ENCODE results near the gene ZDHHC14. TPM values are rescaled to one million over a fixed set of nuclear protein-coding genes. Genes with fewer than 3 reads are reported as not detected.

The ZDHHC14 gene
- total and polyA plus RNA-seq, 2 of the 8 experiments (the other 6 are each of a cell fraction or from before 2014, with no cell fraction given), result 2.9 to 5.3 TPM

DNA sequence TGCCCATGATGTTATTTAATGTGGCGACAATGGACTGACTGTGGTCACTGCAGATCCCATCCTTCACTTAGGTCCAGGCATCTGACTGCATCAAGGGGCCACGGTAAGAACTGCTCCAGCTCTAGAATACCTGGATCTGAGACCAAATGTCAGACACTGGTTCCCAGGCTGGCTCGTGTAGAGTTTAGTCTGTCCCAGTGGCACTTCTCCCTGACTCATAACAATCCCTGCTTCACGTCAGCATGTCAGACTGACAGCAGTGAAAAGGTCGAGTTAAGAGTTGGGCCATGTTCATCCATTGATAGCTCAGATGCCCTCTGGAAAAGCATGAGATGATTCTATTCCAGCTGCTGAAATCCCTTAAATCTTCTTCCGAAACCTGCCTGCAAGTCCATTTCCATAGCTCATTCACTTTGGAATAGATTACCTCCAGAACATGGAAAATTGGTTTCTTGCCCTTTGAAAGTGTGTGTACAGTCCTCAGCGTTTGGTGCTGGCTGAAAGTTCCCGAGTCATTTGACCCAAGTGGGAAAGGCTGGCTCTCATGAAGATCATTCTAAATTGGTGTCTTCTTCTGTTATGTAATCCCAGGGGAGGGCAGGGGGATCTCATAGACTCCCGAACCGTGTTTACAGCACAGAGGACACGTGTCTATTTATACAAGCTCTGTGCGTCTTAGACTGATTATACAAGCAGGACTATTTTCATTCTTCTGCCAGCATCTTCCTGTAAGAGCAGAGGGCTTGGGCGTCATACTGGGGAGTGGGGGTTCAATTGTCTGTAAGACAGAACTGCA is 160.8 kb downstream of the ZDHHC14 start:
- H3K9me3 ChIP-seq (ENCODE audit: insufficient read depth in 2 of 2, low read depth in 1 of 2, low read length in 1 of 2), result peaks cover 0 to 3% of the 10 kb centered on the region in 2 experiments; a peak in 1 of 4 replicates
- H4K8ac ChIP-seq (ENCODE audit: extremely low read depth, insufficient read depth, low read length), result no peak overlapping the region
- H3K23ac ChIP-seq (ENCODE audit: insufficient read length), result no peak overlapping the region
- ChIA-PET CTCF (ENCODE audit: partially characterized antibody) (interaction anchor here (0.9 to 1.8 kb wide), 5 partner anchors 8 to 54 kb away, joined by 3 to 5 read pairs (median 3); no protein-coding TSS in a partner anchor), POLR2A (ENCODE audit: partially characterized antibody) (interaction anchor here (0.9 to 1.7 kb wide), 2 partner anchors 8 to 10 kb away, joined by 4 read pairs; no protein-coding TSS in a partner anchor)
- no peak overlapping the region for H4K5ac ChIP-seq (ENCODE audit: insufficient read length, low read depth, low read length)
- no peak overlapping the region for H3K4me3 ChIP-seq (ENCODE audit: extremely low read depth in 1 of 4, insufficient read depth in 2 of 4, low read depth in 3 of 4, low read length in 4 of 4)
- no peak overlapping the region for H3K18ac ChIP-seq (ENCODE audit: extremely low read depth, low read length)
- no peak overlapping the region for H2AK5ac ChIP-seq (ENCODE audit: low read depth, low read length)
- H2BK12ac ChIP-seq (ENCODE audit: low read depth, low read length), result no peak overlapping the region
- H2BK5ac ChIP-seq (ENCODE audit: low read depth, low read length), result no peak overlapping the region
- no peak overlapping the region for H2BK15ac ChIP-seq (ENCODE audit: low read length)
- no peak for FAIRE-seq
- H3K4me1 ChIP-seq (replicated peaks in 1 of 4; ENCODE audit: control insufficient read depth in 3 of 4, insufficient read depth in 4 of 4, low read length in 3 of 4), result peaks cover 0 to 2% (median 0%) of the 10 kb centered on the region in 4 experiments; a peak in 3 of 7 replicates
- H2BK120ac ChIP-seq (replicated peaks; ENCODE audit: low read depth, low read length), result no peak overlapping the region
- H3K9ac ChIP-seq (replicated peaks in 1 of 4; ENCODE audit: extremely low read depth in 1 of 4, low read depth in 3 of 4, low read length in 3 of 4), result no peak overlapping the region
- WGBS, 2 experiments (ENCODE audit: extremely low coverage in 1 of 2, insufficient coverage in 1 of 2, insufficient read length in 1 of 2, insufficient replicate concordance in 2 of 2, low coverage in 1 of 2, low lambda C conversion rate in 2 of 2, missing lambda C conversion rate in 1 of 2), result 92% methylated on average over 13 of the region's 13 CpGs; no CpG with 5 or more reads in 1 of the 2 experiments
- H3K14ac ChIP-seq (ENCODE audit: insufficient read length), result no peak overlapping the region
- H4K91ac ChIP-seq (replicated peaks; ENCODE audit: insufficient read length, low read length), result no peak overlapping the region
- no peak overlapping the region for H3K27ac ChIP-seq (ENCODE audit: low read depth, low read length)
- H3K27me3 ChIP-seq (replicated peaks in 1 of 4; ENCODE audit: control insufficient read depth in 3 of 4, extremely low read depth in 1 of 4, insufficient read depth in 3 of 4, low read length in 3 of 4), result no peaks in the 10 kb centered on the region
- H2AFZ ChIP-seq (ENCODE audit: low read length), result no peak overlapping the region
- no peak overlapping the region for H2BK20ac ChIP-seq (ENCODE audit: low read length)
- no peaks in the 10 kb centered on the region for H4K20me1 ChIP-seq (replicated peaks in 1 of 2; ENCODE audit: control insufficient read depth in 1 of 2, insufficient read depth in 2 of 2, low read length in 2 of 2)
- no peak overlapping the region for H3K4ac ChIP-seq (replicated peaks; ENCODE audit: insufficient read length, low read depth, low read length)
- H3K79me2 ChIP-seq (ENCODE audit: control insufficient read depth in 1 of 2, insufficient read depth in 2 of 2, low read length in 2 of 2), result no peaks in the 10 kb centered on the region
- no peaks in the 10 kb centered on the region for H3K23me2 ChIP-seq (ENCODE audit: low read depth, low read length)
- H3K56ac ChIP-seq (replicated peaks; ENCODE audit: insufficient read length, low read depth, low read length), result no peak overlapping the region
- no peak for DNase-seq (ENCODE audit: low read depth in 1 of 2, low spot score in 2 of 2)
- no peaks in the 10 kb centered on the region for H3K79me1 ChIP-seq (ENCODE audit: low read depth, low read length)
- peaks cover 0 to 4% (median 0%) of the 10 kb centered on the region in 4 experiments; a peak in 1 of 8 replicates for H3K36me3 ChIP-seq (ENCODE audit: control insufficient read depth in 2 of 4, insufficient read depth in 4 of 4, low read length in 3 of 4)
- H3K4me2 ChIP-seq (ENCODE audit: insufficient read depth in 1 of 2, low read depth in 2 of 2, low read length in 2 of 2), result no peak overlapping the region
- TF ChIP-seq POLR2AphosphoS5 (IDR thresholded peaks at IDR 0.05; ENCODE audit: low read depth, low read length) (no peak), CEBPB (IDR thresholded peaks at IDR 0.05; ENCODE audit: low read depth, low read length) (no peak), YY1 (IDR thresholded peaks at IDR 0.05; ENCODE audit: low read depth, low read length) (no peak), BRCA1 (IDR thresholded peaks at IDR 0.05; ENCODE audit: low read depth, low read length) (no peak)
- TF ChIP-seq, protein P1, sequence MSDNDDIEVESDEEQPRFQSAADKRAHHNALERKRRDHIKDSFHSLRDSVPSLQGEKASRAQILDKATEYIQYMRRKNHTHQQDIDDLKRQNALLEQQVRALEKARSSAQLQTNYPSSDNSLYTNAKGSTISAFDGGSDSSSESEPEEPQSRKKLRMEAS (IDR thresholded peaks at IDR 0.05), result no peak
